ENCODE data around the gene ARID3B. TPM values are rescaled to one million over a fixed set of nuclear protein-coding genes. Genes with fewer than 3 reads are reported as not detected.

Gene ARID3B
- polyA plus RNA-seq, 1 of the 3 experiments (the other 2 are of a cell fraction): 3.0 TPM

DNA sequence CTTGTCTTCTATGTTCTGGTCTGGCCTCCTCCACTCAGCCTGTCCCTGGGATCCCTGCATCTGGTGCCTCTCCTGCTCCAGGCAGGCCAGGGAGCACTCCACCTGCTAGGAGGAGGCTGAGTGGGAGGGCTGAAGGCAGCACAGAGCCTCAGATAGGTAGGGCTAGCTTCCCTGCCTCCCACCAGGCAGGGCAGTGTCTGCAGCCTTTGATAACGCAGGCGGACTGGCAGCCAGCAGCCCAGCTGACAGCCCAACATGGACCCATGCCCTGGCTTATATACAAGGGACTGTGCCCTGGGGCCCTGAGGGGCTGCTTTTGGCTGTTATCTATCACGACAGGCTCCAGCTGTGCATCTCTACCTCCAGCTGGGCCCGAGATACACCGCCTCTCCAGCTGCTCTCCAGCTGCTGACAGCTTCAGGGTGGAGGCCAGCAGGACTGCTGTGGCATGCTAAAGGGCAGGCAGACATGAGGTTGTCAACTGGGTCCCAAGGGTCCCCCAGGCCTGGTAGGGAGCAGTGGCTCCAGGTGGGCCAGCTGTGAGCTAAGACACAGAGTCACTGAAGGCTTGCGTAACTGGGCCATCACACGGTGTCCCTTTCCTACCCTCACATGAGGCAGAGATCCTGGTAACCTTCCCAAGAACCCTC lies 69.4 kb downstream of the ARID3B start (continued):
- TF ChIP-seq FOXJ3 (CRISPR knock-in tag; IDR thresholded peaks at IDR 0.05) (no peak; the same call in 1 of the 2 replicates), TAF1 (IDR thresholded peaks at IDR 0.05; ENCODE audit: borderline replicate concordance, low read depth, low read length) (no peak), MXI1 (IDR thresholded peaks at IDR 0.05; ENCODE audit: low read depth, low read length) (peak; percentile 85; the same call in 1 of the 2 replicates)

GRCh38 chr15:74611341-74611740 lies 70.3 kb downstream of the ARID3B start:
- H3K27me3 ChIP-seq (ENCODE audit: insufficient read depth): no peaks in the 10 kb centered on the region
- CTCF ChIA-PET: interaction anchor here (1.2 to 2.7 kb wide), 3 partner anchors 10 to 291 kb away, joined by 3 to 11 read pairs (median 7); no protein-coding TSS in a partner anchor
- H3K27ac ChIP-seq (ENCODE audit: low read depth in 2 of 2, low read length in 1 of 2): no peak overlapping the region; a peak in 1 of 4 replicates
- H3K4me1 ChIP-seq (ENCODE audit: control insufficient read depth in 1 of 2, insufficient read depth in 2 of 2, low read depth in 1 of 2, low read length in 1 of 2): peaks cover 0 to 34% of the 10 kb centered on the region in 2 experiments; a peak in 2 of 4 replicates
- H3K9me3 ChIP-seq: no peaks in the 10 kb centered on the region
- no peak overlapping the region for H3K4me3 ChIP-seq (ENCODE audit: low read depth in 2 of 2, low read length in 1 of 2)
- H3K9ac ChIP-seq: no peak overlapping the region
- POLR2A ChIA-PET: interaction anchor here (0.5 to 1.4 kb wide), 5 partner anchors 13 to 346 kb away, joined by 3 to 6 read pairs (median 4); partner anchors contain the start of gene ARID3B
- peaks cover 11% of the 10 kb centered on the region for H3F3A ChIP-seq (replicated peaks; ENCODE audit: insufficient read depth)
- WGBS (ENCODE audit: low lambda C conversion rate): 92% methylated on average over 8 of the region's 11 CpGs
- H3K79me2 ChIP-seq (ENCODE audit: insufficient read depth): peaks cover 16% of the 10 kb centered on the region
- no peak for DNase-seq
- TF ChIP-seq MXI1 (IDR thresholded peaks at IDR 0.05; ENCODE audit: low read depth, low read length) (no peak), FOSL2 (IDR thresholded peaks at IDR 0.05; ENCODE audit: borderline replicate concordance, low read depth) (no peak), RFX5 (IDR thresholded peaks at IDR 0.05; ENCODE audit: low read length) (no peak), NFIC (IDR thresholded peaks at IDR 0.05; ENCODE audit: borderline replicate concordance) (no peak), CTCF (IDR thresholded peaks at IDR 0.05) (no peak), FOXM1 (IDR thresholded peaks at IDR 0.05; ENCODE audit: low read depth) (no peak), TEAD4 (IDR thresholded peaks at IDR 0.05; ENCODE audit: borderline replicate concordance, insufficient read depth) (no peak), EZH2phosphoT487 (IDR thresholded peaks at IDR 0.05; ENCODE audit: borderline replicate concordance, low read depth) (no peak)
- H4K20me1 ChIP-seq (ENCODE audit: insufficient read depth): peaks cover 4% of the 10 kb centered on the region
- H3K36me3 ChIP-seq (replicated peaks in 1 of 2; ENCODE audit: control insufficient read depth in 1 of 2, insufficient read depth in 2 of 2, low read length in 1 of 2): no peaks in the 10 kb centered on the region
- no peak overlapping the region for H2AFZ ChIP-seq (ENCODE audit: low read depth)
- H3K4me2 ChIP-seq: no peak overlapping the region
- no peaks in the 10 kb centered on the region for H3K9me2 ChIP-seq

- TF ChIP-seq SMC3 (IDR thresholded peaks at IDR 0.05; ENCODE audit: low read depth, low read length): no peak
- TF ChIP-seq RAD21 (IDR thresholded peaks at IDR 0.05; ENCODE audit: low read length): no peak
- TF ChIP-seq ELF1 (IDR thresholded peaks at IDR 0.05): no peak
- TF ChIP-seq TEAD4 (IDR thresholded peaks at IDR 0.05; ENCODE audit: borderline replicate concordance, insufficient read depth): no peak
- TF ChIP-seq FOXM1 (IDR thresholded peaks at IDR 0.05; ENCODE audit: low read depth): no peak
- no peak for TF ChIP-seq PBX3 (IDR thresholded peaks at IDR 0.05)
- TF ChIP-seq MAX (IDR thresholded peaks at IDR 0.05; ENCODE audit: low read depth): no peak
- TF ChIP-seq CHD2 (IDR thresholded peaks at IDR 0.05; ENCODE audit: low read length, partially characterized antibody): no peak
- TF ChIP-seq, protein P1, sequence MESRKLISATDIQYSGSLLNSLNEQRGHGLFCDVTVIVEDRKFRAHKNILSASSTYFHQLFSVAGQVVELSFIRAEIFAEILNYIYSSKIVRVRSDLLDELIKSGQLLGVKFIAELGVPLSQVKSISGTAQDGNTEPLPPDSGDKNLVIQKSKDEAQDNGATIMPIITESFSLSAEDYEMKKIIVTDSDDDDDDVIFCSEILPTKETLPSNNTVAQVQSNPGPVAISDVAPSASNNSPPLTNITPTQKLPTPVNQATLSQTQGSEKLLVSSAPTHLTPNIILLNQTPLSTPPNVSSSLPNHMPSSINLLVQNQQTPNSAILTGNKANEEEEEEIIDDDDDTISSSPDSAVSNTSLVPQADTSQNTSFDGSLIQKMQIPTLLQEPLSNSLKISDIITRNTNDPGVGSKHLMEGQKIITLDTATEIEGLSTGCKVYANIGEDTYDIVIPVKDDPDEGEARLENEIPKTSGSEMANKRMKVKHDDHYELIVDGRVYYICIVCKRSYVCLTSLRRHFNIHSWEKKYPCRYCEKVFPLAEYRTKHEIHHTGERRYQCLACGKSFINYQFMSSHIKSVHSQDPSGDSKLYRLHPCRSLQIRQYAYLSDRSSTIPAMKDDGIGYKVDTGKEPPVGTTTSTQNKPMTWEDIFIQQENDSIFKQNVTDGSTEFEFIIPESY (IDR thresholded peaks at IDR 0.05; ENCODE audit: borderline replicate concordance, low read depth): no peak
- peaks cover 21% of the 10 kb centered on the region for H3K79me2 ChIP-seq (ENCODE audit: insufficient read depth)
- ChIA-PET POLR2A (interaction anchor here (0.5 to 1.1 kb wide), 2 partner anchors 14 to 346 kb away, joined by 3 to 6 read pairs; no protein-coding TSS in a partner anchor), CTCF (interaction anchor here (0.8 to 2.7 kb wide), 5 partner anchors 10 to 237 kb away, joined by 3 to 11 read pairs (median 4); no protein-coding TSS in a partner anchor)
- no peak overlapping the region for H3K9ac ChIP-seq
- H3K36me3 ChIP-seq (replicated peaks in 1 of 2; ENCODE audit: control insufficient read depth in 1 of 2, insufficient read depth in 2 of 2, low read length in 1 of 2): no peaks in the 10 kb centered on the region
- no peak overlapping the region for H2AFZ ChIP-seq (ENCODE audit: low read depth)
- no peak overlapping the region for H3K4me3 ChIP-seq (ENCODE audit: low read depth in 2 of 2, low read length in 1 of 2)
- peaks cover 9% of the 10 kb centered on the region for H4K20me1 ChIP-seq (ENCODE audit: insufficient read depth)
- H3K4me2 ChIP-seq: no peak overlapping the region
- H3K27ac ChIP-seq (ENCODE audit: low read depth in 2 of 2, low read length in 1 of 2): no peak overlapping the region
- no peaks in the 10 kb centered on the region for H3K9me2 ChIP-seq
- H3F3A ChIP-seq (replicated peaks; ENCODE audit: insufficient read depth): peaks cover 11% of the 10 kb centered on the region
- no peaks in the 10 kb centered on the region for H3K9me3 ChIP-seq
- DNase-seq: no peak
- H3K4me1 ChIP-seq (ENCODE audit: control insufficient read depth in 1 of 2, insufficient read depth in 2 of 2, low read depth in 1 of 2, low read length in 1 of 2): peaks cover 0 to 39% of the 10 kb centered on the region in 2 experiments; a peak in 2 of 4 replicates
- no peaks in the 10 kb centered on the region for H3K27me3 ChIP-seq (ENCODE audit: insufficient read depth)
- WGBS (ENCODE audit: low lambda C conversion rate): 88% methylated on average over 2 of the region's 6 CpGs
Observed at GRCh38 chr15:74611834-74612233, 70.8 kb downstream of the ARID3B start.

Data from SK-N-SH (cell line).